B cell (primary cell): ENCODE data around the gene GSTA1. TPM values are rescaled to one million over a fixed set of nuclear protein-coding genes. Genes with fewer than 3 reads are reported as not detected.
"Not testable (repeated sequence)": the region's sequence is repeated elsewhere in the genome, so short reads cannot be mapped to it uniquely, and the experiment has no call there.

ENCODE experiments used
- ATAC-seq: fragments of 200-7000 bp; cut with Tn5 transposase; one replicate; pipeline ENCODE4 v1.10.0; 2021; ENCODE audit warnings: low read depth, mild to moderate bottlenecking, moderate number of reproducible peaks, moderate library complexity
- CTCF ChIA-PET: fragments of 350-600 bp; sonication (Branson Sonifier 250); formaldehyde crosslinking; loops from one replicate; lab custom pipeline; 2021; ENCODE audit warnings: antibody characterized with exemption, inconsistent platforms; lab: Charles Lee
- POLR2A ChIA-PET: fragments of 350-600 bp; sonication (Branson Sonifier 250); formaldehyde crosslinking; loops from one replicate; lab custom pipeline; 2021; ENCODE audit warnings: antibody characterized with exemption; lab: Charles Lee
- DNase-seq: peaks from one replicate; pipeline ENCODE4 v3.0.0; 2013
- H2AFZ ChIP-seq: 2 replicates; pipeline ENCODE4 v1.6.1; 2012; ENCODE audit warnings: mild to moderate bottlenecking, low read depth, low read length; ENCODE audit not compliant: insufficient read depth, poor library complexity, severe bottlenecking
- H3K27ac ChIP-seq, 2 donors: 1 replicate in 1 of 2; 2 replicates in 1 of 2; pipeline ENCODE4 v1.5.1; 2012 to 2013; ENCODE audit warnings: low read length in 2 of 2, mild to moderate bottlenecking in 2 of 2, moderate library complexity in 1 of 2
- H3K27me3 ChIP-seq, 4 experiments: fragments of 200-600 bp in 1 of 4; sonication (generic) in 1 of 4; replicated peaks in 1 of 4; 1 replicate in 2 of 4; 2 replicates in 2 of 4; pipeline versions ENCODE4 v1.6.1 to v1.7.0; 2013 to 2016; ENCODE audit warnings: low read length in 3 of 4, mild to moderate bottlenecking in 2 of 4, mixed read lengths in 1 of 4, moderate library complexity in 1 of 4; ENCODE audit not compliant: insufficient read depth in 4 of 4, control insufficient read depth in 3 of 4; ENCODE audit errors: control extremely low read depth in 1 of 4
- H3K36me3 ChIP-seq, 2 experiments: replicated peaks in 1 of 2; 1 replicate in 1 of 2; 2 replicates in 1 of 2; pipeline versions ENCODE4 v1.6.1 to v1.7.1; 2013; ENCODE audit warnings: low read length in 1 of 2; ENCODE audit not compliant: insufficient read depth in 2 of 2, control insufficient read depth in 1 of 2; ENCODE audit errors: control extremely low read depth in 1 of 2, extremely low read depth in 1 of 2
- H3K4me1 ChIP-seq, 2 donors: fragments of 200-600 bp in 1 of 2; sonication (generic) in 1 of 2; 1 replicate in 1 of 2; 2 replicates in 1 of 2; pipeline versions ENCODE4 v1.5.1 to v1.6.1; 2013 to 2017; ENCODE audit warnings: low read length in 2 of 2; ENCODE audit not compliant: control insufficient read depth in 2 of 2, insufficient read depth in 2 of 2
- H3K4me2 ChIP-seq: replicated peaks from 2 replicates; pipeline ENCODE3; 2012; ENCODE audit warnings: mild to moderate bottlenecking, low read depth, low read length; ENCODE audit not compliant: poor library complexity, severe bottlenecking
- H3K4me3 ChIP-seq, 5 experiments: fragments of 200-600 bp in 1 of 5; sonication (generic) in 1 of 5; 1 replicate in 3 of 5; 2 replicates in 2 of 5; pipeline versions ENCODE4 v1.5.1 to v1.7.0; 2011 to 2016; ENCODE audit warnings: low read length in 4 of 5, mild to moderate bottlenecking in 4 of 5, low read depth in 2 of 5, control low read depth in 1 of 5, moderate library complexity in 1 of 5; ENCODE audit not compliant: insufficient read depth in 1 of 5; ENCODE audit errors: control extremely low read depth in 1 of 5, extremely low read depth in 1 of 5
- H3K79me2 ChIP-seq: fragments of 200-600 bp; sonication (generic); one replicate; pipeline ENCODE4 v1.6.0; 2016; ENCODE audit warnings: low read length; ENCODE audit not compliant: control insufficient read depth, insufficient read depth
- H3K9ac ChIP-seq: fragments of 200-600 bp; sonication (generic); 2 replicates; pipeline ENCODE4 v1.6.1; 2017; ENCODE audit warnings: mild to moderate bottlenecking, low read length, moderate library complexity
- H3K9me3 ChIP-seq, 3 donors: one replicate each; pipeline versions ENCODE4 v1.6.1 to v1.7.1; 2013; ENCODE audit warnings: low read length in 2 of 3; ENCODE audit not compliant: control insufficient read depth in 2 of 3, insufficient read depth in 1 of 3; ENCODE audit errors: control extremely low read depth in 1 of 3
- H4K20me1 ChIP-seq: 2 replicates; pipeline ENCODE4 v1.6.0; 2012; ENCODE audit warnings: mild to moderate bottlenecking, low read length; ENCODE audit not compliant: insufficient read depth, control insufficient read depth, poor library complexity, severe bottlenecking
- H3K27ac Mint-ChIP-seq: one replicate; pipeline ENCODE4 v1.8.0; 2021; ENCODE audit warnings: mixed read lengths
- H3K27me3 Mint-ChIP-seq: one replicate; pipeline ENCODE4 v1.8.0; 2021; ENCODE audit warnings: mixed read lengths
- H3K4me1 Mint-ChIP-seq: one replicate; pipeline ENCODE4 v1.8.0; 2021; ENCODE audit warnings: mixed read lengths
- H3K4me3 Mint-ChIP-seq: one replicate; pipeline ENCODE4 v1.8.0; 2021; ENCODE audit warnings: mixed read lengths
- H3K9me3 Mint-ChIP-seq: one replicate; pipeline ENCODE4 v1.8.0; 2022; ENCODE audit warnings: mixed read lengths; ENCODE audit not compliant: insufficient read depth
- EZH2 ChIP-seq: IDR thresholded peaks from 2 replicates; pipeline ENCODE4 v1.6.1; 2012; ENCODE audit warnings: borderline replicate concordance, low read depth, mild to moderate bottlenecking, moderate library complexity, low read length; ENCODE audit not compliant: insufficient read depth, poor library complexity, severe bottlenecking
- WGBS: methylation state at CpG from one replicate; pipeline ENCODE4 v1.1.5; 2013; ENCODE audit warnings: missing lambda C conversion rate; ENCODE audit not compliant: insufficient coverage; 5-methylcytosine and 5-hydroxymethylcytosine counted together
- intact Hi-C: fragments of 100-400 bp; cut with micrococcal nuclease; formaldehyde crosslinking; loops from one replicate; pipeline ENCODE4 v1.10.0; 2022
- polyA plus RNA-seq: library from polyadenylated mRNA; depleted of rRNA; stranded (reverse); fragments of >200 nt; gene quantifications from 2 replicates; pipeline ENCODE4 v1.2.3, GENCODE V29; 2012
- total RNA-seq, 2 donors: library from RNA; stranded (reverse); fragments of 120-200 nt in 1 of 2; gene quantifications; 1 replicate in 1 of 2; 2 replicates in 1 of 2; pipeline versions ENCODE4 v1.2.3 to v1.2.4, GENCODE V29; 2013 to 2022
- TF ChIP-seq, protein P1 (sequence below): fragments of 200-600 bp; IDR thresholded peaks from one replicate; pipeline ENCODE4 v1.8.0; 2022; ENCODE audit warnings: antibody characterized with exemption, mild to moderate bottlenecking

Gene GSTA1
- total and polyA plus RNA-seq, 2 donors (not counting 1 experiment from before 2014, with no cell fraction given): not detected

DNA sequence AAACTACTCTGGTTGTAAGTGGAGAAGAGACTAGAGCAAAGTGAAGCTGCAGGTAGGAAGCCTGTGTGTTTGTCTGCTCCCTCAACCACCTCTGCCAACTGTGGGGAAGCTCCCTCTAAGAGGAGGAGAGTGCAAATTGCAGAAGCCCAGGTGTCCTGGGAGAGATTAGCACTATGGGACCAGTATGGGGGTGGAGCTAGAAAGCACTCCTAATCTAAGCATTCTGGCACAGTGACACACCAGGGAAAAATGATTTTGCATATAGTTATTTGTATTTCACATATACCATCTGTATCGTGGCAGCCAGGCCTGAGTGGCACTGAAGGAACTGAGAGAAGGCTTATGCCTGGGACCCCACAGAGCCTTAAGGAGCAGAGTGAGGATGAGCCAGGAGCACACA, 12.8 kb downstream of the GSTA1 start:
- POLR2A ChIA-PET: no interaction called here
- H3K4me2 ChIP-seq: no peak overlapping the region
- DNase-seq: no peak
- no peak overlapping the region for H3K4me3 ChIP-seq
- TF ChIP-seq, protein P1, sequence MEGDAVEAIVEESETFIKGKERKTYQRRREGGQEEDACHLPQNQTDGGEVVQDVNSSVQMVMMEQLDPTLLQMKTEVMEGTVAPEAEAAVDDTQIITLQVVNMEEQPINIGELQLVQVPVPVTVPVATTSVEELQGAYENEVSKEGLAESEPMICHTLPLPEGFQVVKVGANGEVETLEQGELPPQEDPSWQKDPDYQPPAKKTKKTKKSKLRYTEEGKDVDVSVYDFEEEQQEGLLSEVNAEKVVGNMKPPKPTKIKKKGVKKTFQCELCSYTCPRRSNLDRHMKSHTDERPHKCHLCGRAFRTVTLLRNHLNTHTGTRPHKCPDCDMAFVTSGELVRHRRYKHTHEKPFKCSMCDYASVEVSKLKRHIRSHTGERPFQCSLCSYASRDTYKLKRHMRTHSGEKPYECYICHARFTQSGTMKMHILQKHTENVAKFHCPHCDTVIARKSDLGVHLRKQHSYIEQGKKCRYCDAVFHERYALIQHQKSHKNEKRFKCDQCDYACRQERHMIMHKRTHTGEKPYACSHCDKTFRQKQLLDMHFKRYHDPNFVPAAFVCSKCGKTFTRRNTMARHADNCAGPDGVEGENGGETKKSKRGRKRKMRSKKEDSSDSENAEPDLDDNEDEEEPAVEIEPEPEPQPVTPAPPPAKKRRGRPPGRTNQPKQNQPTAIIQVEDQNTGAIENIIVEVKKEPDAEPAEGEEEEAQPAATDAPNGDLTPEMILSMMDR: no peak
- no peak for TF ChIP-seq EZH2
- no peaks in the 10 kb centered on the region for H4K20me1 ChIP-seq
- H2AFZ ChIP-seq: no peak overlapping the region
- no peak overlapping the region for H3K9ac ChIP-seq
- H3K27me3 Mint-ChIP-seq: peaks cover 16% of the 10 kb centered on the region
- intact Hi-C loops: no loop called here
- CTCF ChIA-PET: no interaction called here
- H3K27me3 ChIP-seq: no peaks in the 10 kb centered on the region
- H3K4me3 Mint-ChIP-seq: no peak overlapping the region
- H3K4me1 ChIP-seq: no peaks in the 10 kb centered on the region
- no peaks in the 10 kb centered on the region for H3K79me2 ChIP-seq
- H3K9me3 Mint-ChIP-seq: peaks cover 2% of the 10 kb centered on the region
- no CpG with 5 or more reads among the region's 1 CpG for WGBS
- no peak overlapping the region for H3K27ac Mint-ChIP-seq
- H3K4me1 Mint-ChIP-seq: no peaks in the 10 kb centered on the region
- no peak for ATAC-seq
- peaks cover 0 to 15% (median 0%) of the 10 kb centered on the region in 3 donors for H3K9me3 ChIP-seq
- H3K36me3 ChIP-seq: no peaks in the 10 kb centered on the region
- H3K27ac ChIP-seq: no peak overlapping the region

GRCh38 chr6:52789658-52790057, 14.0 kb downstream of the GSTA1 start:
- H3K4me1 Mint-ChIP-seq, H3K27me3 ChIP-seq, H2AFZ ChIP-seq, CTCF ChIA-PET, H4K20me1 ChIP-seq, H3K4me1 ChIP-seq, H3K36me3 ChIP-seq, H3K9me3 Mint-ChIP-seq, H3K9ac ChIP-seq, H3K4me3 ChIP-seq, H3K4me2 ChIP-seq, H3K4me3 Mint-ChIP-seq, DNase-seq, intact Hi-C loops, H3K27ac ChIP-seq, H3K79me2 ChIP-seq, ATAC-seq, POLR2A ChIA-PET, H3K27ac Mint-ChIP-seq: not testable (repeated sequence)
- no CpG with 5 or more reads among the region's 1 CpG for WGBS
- peaks cover 14% of the 10 kb centered on the region for H3K27me3 Mint-ChIP-seq
- peaks cover 0 to 15% (median 0%) of the 10 kb centered on the region in 3 donors for H3K9me3 ChIP-seq
